ENCODE measurements around the gene PTBP1. TPM values are rescaled to one million over a fixed set of nuclear protein-coding genes. Genes with fewer than 3 reads are reported as not detected.

PTBP1 gene
- total and polyA plus RNA-seq, 2 of the 13 experiments (the other 11 are each of a cell fraction or from before 2014, with no cell fraction given): 195 to 288 TPM

DNA sequence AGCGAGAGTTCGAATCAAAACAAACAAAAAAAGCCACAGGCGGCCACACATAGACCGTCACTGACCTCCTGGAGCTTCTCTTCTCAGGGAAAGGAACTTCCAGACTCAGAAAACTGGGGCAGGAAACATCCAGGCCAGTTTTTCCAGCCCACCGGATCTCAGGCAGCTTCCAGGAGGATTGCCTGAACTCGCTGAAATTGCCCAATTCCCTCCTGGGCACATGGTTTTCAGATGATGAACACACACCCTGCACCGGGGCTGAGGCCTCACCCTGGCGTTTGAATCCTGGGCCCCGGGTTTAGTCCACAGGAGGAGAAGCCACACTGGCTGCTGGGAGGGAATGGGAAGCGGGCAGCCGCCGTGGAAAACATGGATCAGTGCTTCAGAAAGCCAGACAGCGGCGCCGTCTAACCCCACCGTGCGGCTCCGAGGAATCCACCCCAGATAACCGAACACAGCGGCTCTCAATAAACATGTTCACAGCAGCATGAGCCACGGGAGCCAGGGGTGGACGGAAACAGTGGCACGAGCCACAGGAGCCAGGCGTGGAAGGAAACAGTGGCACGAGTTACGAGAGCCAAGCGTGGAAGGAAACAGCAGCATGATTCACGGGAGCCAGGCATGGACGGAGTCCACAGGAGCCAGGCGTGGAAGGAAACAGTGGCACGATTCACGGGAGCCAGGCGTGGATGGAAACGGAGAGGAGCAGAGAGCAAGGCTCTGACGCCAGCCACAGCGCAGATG, 18.2 kb upstream of the PTBP1 start (continued):
- TF ChIP-seq ZSCAN20 (CRISPR knock-in tag; IDR thresholded peaks at IDR 0.05; ENCODE audit: borderline replicate concordance): peak; percentile 83; the same call in 1 of the 2 replicates
- TF ChIP-seq, protein P1, sequence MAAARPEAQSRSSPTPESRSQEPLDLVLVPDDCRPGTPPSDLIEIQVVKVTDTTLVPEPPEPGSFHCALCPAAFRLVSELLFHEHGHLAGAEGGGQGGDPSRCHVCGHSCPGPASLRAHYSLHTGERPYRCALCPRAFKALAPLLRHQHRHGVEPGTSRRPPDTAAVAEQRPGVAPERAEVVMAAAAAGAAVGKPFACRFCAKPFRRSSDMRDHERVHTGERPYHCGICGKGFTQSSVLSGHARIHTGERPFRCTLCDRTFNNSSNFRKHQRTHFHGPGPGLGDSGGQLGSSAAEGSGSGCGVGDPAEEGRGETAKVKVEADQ (CRISPR knock-in tag; IDR thresholded peaks at IDR 0.05; ENCODE audit: borderline replicate concordance): no peak
- TF ChIP-seq CEBPG (CRISPR knock-in tag; IDR thresholded peaks at IDR 0.05): peak; percentile 98
- TF ChIP-seq NFKBIZ (CRISPR knock-in tag; IDR thresholded peaks at IDR 0.05): peak; percentile 86; the same call in 1 of the 2 replicates
- TF ChIP-seq, protein P2, sequence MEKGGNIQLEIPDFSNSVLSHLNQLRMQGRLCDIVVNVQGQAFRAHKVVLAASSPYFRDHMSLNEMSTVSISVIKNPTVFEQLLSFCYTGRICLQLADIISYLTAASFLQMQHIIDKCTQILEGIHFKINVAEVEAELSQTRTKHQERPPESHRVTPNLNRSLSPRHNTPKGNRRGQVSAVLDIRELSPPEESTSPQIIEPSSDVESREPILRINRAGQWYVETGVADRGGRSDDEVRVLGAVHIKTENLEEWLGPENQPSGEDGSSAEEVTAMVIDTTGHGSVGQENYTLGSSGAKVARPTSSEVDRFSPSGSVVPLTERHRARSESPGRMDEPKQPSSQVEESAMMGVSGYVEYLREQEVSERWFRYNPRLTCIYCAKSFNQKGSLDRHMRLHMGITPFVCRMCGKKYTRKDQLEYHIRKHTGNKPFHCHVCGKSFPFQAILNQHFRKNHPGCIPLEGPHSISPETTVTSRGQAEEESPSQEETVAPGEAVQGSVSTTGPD (CRISPR knock-in tag; IDR thresholded peaks at IDR 0.05): no peak
- TF ChIP-seq, protein P3, sequence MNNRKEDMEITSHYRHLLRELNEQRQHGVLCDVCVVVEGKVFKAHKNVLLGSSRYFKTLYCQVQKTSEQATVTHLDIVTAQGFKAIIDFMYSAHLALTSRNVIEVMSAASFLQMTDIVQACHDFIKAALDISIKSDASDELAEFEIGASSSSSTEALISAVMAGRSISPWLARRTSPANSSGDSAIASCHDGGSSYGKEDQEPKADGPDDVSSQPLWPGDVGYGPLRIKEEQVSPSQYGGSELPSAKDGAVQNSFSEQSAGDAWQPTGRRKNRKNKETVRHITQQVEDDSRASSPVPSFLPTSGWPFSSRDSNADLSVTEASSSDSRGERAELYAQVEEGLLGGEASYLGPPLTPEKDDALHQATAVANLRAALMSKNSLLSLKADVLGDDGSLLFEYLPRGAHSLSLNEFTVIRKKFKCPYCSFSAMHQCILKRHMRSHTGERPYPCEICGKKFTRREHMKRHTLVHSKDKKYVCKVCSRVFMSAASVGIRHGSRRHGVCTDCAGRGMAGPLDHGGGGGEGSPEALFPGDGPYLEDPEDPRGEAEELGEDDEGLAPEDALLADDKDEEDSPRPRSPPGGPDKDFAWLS (CRISPR knock-in tag; IDR thresholded peaks at IDR 0.05; ENCODE audit: borderline replicate concordance): no peak
- TF ChIP-seq SRSF1 (optimal IDR thresholded peaks at IDR 0.05; ENCODE audit: low read depth, low read length): no peak
- no peak for TF ChIP-seq ZNF382 (CRISPR knock-in tag; IDR thresholded peaks at IDR 0.05; ENCODE audit: borderline replicate concordance)
- TF ChIP-seq, protein P4, sequence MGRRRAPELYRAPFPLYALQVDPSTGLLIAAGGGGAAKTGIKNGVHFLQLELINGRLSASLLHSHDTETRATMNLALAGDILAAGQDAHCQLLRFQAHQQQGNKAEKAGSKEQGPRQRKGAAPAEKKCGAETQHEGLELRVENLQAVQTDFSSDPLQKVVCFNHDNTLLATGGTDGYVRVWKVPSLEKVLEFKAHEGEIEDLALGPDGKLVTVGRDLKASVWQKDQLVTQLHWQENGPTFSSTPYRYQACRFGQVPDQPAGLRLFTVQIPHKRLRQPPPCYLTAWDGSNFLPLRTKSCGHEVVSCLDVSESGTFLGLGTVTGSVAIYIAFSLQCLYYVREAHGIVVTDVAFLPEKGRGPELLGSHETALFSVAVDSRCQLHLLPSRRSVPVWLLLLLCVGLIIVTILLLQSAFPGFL (CRISPR knock-in tag; IDR thresholded peaks at IDR 0.05): peak; percentile 73; the same call in 1 of the 2 replicates
- 0 out of 2 replicates have a peak, but pooled peaks have one; percentile 60 for TF ChIP-seq RFXANK (CRISPR knock-in tag; IDR thresholded peaks at IDR 0.05)
- no peak for TF ChIP-seq TCF7L2 (IDR thresholded peaks at IDR 0.05; ENCODE audit: low read depth, low read length)
- TF ChIP-seq ZFP1 (CRISPR knock-in tag; IDR thresholded peaks at IDR 0.05): no peak
- peak; percentile 69 for TF ChIP-seq ZMYM4 (CRISPR knock-in tag; IDR thresholded peaks at IDR 0.05)
- peak; percentile 76 for TF ChIP-seq ZNF777 (CRISPR knock-in tag; IDR thresholded peaks at IDR 0.05)
- TF ChIP-seq, protein P5, sequence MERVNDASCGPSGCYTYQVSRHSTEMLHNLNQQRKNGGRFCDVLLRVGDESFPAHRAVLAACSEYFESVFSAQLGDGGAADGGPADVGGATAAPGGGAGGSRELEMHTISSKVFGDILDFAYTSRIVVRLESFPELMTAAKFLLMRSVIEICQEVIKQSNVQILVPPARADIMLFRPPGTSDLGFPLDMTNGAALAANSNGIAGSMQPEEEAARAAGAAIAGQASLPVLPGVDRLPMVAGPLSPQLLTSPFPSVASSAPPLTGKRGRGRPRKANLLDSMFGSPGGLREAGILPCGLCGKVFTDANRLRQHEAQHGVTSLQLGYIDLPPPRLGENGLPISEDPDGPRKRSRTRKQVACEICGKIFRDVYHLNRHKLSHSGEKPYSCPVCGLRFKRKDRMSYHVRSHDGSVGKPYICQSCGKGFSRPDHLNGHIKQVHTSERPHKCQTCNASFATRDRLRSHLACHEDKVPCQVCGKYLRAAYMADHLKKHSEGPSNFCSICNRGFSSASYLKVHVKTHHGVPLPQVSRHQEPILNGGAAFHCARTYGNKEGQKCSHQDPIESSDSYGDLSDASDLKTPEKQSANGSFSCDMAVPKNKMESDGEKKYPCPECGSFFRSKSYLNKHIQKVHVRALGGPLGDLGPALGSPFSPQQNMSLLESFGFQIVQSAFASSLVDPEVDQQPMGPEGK (CRISPR knock-in tag; IDR thresholded peaks at IDR 0.05): peak; percentile 50
- TF ChIP-seq NFE2L2 (IDR thresholded peaks at IDR 0.05; ENCODE audit: low read length): no peak
- no peak for TF ChIP-seq ZNF235 (CRISPR knock-in tag; IDR thresholded peaks at IDR 0.05; ENCODE audit: borderline replicate concordance)
- TF ChIP-seq, protein P6, sequence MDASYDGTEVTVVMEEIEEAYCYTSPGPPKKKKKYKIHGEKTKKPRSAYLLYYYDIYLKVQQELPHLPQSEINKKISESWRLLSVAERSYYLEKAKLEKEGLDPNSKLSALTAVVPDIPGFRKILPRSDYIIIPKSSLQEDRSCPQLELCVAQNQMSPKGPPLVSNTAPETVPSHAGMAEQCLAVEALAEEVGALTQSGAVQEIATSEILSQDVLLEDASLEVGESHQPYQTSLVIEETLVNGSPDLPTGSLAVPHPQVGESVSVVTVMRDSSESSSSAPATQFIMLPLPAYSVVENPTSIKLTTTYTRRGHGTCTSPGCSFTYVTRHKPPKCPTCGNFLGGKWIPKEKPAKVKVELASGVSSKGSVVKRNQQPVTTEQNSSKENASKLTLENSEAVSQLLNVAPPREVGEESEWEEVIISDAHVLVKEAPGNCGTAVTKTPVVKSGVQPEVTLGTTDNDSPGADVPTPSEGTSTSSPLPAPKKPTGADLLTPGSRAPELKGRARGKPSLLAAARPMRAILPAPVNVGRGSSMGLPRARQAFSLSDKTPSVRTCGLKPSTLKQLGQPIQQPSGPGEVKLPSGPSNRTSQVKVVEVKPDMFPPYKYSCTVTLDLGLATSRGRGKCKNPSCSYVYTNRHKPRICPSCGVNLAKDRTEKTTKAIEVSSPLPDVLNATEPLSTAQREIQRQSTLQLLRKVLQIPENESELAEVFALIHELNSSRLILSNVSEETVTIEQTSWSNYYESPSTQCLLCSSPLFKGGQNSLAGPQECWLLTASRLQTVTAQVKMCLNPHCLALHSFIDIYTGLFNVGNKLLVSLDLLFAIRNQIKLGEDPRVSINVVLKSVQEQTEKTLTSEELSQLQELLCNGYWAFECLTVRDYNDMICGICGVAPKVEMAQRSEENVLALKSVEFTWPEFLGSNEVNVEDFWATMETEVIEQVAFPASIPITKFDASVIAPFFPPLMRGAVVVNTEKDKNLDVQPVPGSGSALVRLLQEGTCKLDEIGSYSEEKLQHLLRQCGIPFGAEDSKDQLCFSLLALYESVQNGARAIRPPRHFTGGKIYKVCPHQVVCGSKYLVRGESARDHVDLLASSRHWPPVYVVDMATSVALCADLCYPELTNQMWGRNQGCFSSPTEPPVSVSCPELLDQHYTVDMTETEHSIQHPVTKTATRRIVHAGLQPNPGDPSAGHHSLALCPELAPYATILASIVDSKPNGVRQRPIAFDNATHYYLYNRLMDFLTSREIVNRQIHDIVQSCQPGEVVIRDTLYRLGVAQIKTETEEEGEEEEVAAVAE (CRISPR knock-in tag; IDR thresholded peaks at IDR 0.05; ENCODE audit: borderline replicate concordance): peak; percentile 92
